Right ventricle myocardium superior (tissue), 1 donor: ENCODE results near the gene MMP23B. TPM values are rescaled to one million over a fixed set of nuclear protein-coding genes. Genes with fewer than 3 reads are reported as not detected.
"Not testable (repeated sequence)": the region's sequence is repeated elsewhere in the genome, so short reads cannot be mapped to it uniquely, and the experiment has no call there.

Experiments
- ATAC-seq: fragments of 200-7000 bp; cut with Tn5 transposase; one replicate; pipeline ENCODE4 v1.9.1; 2020; ENCODE audit warnings: mild to moderate bottlenecking; ENCODE audit not compliant: poor library complexity
- DNase-seq: peaks from one replicate; pipeline ENCODE4 v3.0.0-alpha.2; 2020
- intact Hi-C: fragments of 100-400 bp; cut with DNase I; formaldehyde crosslinking; loops from one replicate; pipeline ENCODE4 v1.11.2; 2022
- total RNA-seq: library from RNA; stranded (reverse); fragmentation: NEBNext Ultra II Directional; extraction: Animal tissue kit (Norgen Biotek cat#: 25700); gene quantifications from one replicate; pipeline ENCODE4 v1.2.1, GENCODE V29; 2021
- donor health status: DM: no; HTN: yes; CAD: no; lungs with severe emphysema.

Gene MMP23B
- total RNA-seq, 1 donor from 2014 or later: 25.1 TPM

- intact Hi-C loops, DNase-seq: not testable (repeated sequence)
- ATAC-seq: peak; percentile 39
Observed at GRCh38 chr1:1647567-1648241, 15.7 kb downstream of the MMP23B start.

GRCh38 chr1:1648265-1648664, 16.3 kb downstream of the MMP23B start:
- intact Hi-C loops, DNase-seq: not testable (repeated sequence)
- peak; percentile 51 for ATAC-seq

DNA sequence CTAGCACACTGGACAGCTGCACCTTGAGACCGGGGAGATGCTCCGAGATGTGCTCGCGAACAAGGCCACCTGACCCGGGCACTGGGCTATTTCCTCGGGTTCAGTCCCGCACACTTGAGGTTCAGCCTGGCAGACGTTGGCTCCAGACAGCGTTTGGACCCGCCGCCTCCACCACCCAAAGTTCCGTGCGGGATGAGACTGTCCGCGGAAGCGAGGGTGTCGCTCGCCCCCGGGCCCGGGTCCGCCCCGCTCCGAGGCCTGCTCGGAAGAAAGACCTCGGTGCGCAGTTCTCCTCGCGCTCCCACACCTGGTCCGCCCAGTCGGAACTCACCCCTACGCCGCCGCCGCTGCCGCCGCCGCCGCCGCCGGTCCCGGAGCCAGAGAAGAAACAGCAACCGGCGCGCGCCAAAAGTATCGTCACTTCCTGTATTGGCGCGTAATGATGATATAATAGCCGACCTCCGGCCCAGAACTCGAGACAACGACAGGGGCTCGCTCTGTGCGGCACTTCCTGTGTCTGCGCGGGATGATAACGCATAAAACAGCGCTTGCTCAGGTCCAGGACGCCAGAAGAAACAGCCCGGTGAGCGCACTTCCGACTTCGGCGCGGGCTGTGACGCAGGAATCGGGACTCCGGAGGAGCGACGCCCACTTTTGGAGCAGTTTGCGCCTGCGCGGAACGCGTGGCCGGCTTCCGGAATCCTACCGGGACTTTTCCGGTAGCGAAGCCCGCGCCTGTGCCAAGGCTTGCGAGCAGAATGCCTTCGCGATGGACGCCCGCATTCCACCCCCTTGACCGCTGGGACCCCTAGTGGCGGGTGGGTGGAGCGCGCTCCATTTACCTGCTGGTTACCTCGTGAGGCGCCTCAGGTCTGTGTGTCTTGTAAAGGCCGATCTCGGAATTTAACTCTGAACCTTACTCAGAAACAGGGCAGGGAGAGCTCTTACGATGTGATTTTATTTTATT, 26.9 kb downstream of the MMP23B start, which contains the start of gene CDK11B:
Gene CDK11B (minus strand): TSS at position 422 of the 967 bp plus-strand sequence. CDS start 1,519 bp downstream, outside the sequence.
- ATAC-seq: peak; percentile 95
- intact Hi-C loops: not testable (repeated sequence)

GRCh38 chr1:1662392-1662791, 30.4 kb downstream of the MMP23B start:
- DNase-seq, intact Hi-C loops, ATAC-seq: not testable (repeated sequence)

More for the DNA sequence above, 26.9 kb downstream of the MMP23B start, which contains the start of gene CDK11B:
- peak; percentile 95 for DNase-seq

GRCh38 chr1:1662830-1663560, 31.0 kb downstream of the MMP23B start:
- ATAC-seq, DNase-seq, intact Hi-C loops: not testable (repeated sequence)

GRCh38 chr1:1664318-1664717, 32.3 kb downstream of the MMP23B start:
- ATAC-seq, DNase-seq, intact Hi-C loops: not testable (repeated sequence)

DNA sequence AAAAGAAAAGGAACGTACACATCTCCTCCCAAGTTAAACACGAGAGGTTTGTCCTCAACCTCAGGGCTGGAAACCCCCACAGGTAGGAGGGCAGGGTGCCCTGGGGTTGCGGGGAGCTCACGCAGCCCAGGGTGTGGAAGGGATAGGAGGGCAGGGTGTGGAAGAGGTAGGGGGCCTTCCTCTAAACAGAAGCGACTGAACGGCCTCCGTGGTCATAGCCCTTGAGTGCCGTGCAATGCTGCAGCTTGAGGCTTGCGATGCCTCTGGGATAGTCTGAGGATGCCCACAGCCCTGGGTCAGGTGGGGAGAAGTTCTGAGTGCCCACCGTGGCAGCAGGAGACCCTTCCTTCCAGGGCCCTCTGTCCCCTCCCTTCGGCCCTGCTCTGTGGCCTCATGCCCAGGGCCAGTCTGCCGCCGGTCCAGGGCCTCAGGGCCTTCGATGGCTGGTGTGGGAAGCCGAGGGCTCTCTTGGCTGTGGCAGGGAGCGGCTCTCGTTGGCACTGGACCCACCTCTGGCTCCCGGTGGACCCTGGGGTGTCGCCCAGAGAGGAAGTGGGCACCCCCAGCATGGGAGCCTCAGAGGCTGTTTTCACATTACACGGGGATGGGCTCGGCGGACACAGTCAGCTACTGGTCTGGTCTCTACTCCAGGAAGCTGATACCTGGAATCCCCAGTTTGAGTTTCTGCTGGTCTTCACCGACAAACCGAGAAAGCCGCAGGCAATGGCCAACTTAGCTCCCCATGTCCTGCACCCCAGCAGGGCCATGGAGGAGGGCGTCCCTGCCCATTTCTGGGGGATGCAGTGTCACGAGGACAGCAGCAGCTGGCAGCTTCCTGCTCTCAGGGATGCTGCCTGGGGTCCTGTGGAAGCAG, 33.2 kb downstream of the MMP23B start:
- intact Hi-C loops: loop anchor here (5.0 kb wide), 1 partner anchor 48 kb away; the partner anchor contains the start of gene MIB2
- no peak for ATAC-seq

GRCh38 chr1:1665815-1666251, 33.9 kb downstream of the MMP23B start:
- ATAC-seq: no peak
- intact Hi-C loops: loop anchor here (5.0 kb wide), 1 partner anchor 49 kb away; the partner anchor contains the start of gene MIB2
- DNase-seq: no peak

More for the DNA sequence above, 33.2 kb downstream of the MMP23B start:
- no peak for DNase-seq

DNA sequence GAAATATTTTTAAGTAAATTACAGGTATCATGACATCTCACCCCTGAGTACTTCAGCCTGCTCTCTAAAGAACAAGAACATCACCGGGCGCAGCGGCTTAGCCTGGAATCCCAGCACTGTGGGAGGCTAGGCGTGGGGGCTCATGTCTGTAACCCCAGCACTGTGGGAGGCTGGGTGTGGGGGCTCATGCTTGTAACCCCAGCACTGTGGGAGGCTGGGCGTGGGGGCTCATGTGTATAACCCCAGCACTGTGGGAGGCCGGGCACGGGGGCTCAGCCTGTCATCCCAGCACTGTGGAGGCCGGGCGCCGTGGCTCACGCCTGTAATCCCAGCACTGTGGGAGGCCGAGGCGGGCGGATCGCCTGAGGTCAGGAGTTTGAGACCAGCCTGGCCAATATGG, 34.6 kb downstream of the MMP23B start:
- no peak for DNase-seq
- intact Hi-C loops: loop anchor here (5.0 kb wide), 1 partner anchor 49 kb away; the partner anchor contains the start of gene MIB2
- no peak for ATAC-seq

DNA sequence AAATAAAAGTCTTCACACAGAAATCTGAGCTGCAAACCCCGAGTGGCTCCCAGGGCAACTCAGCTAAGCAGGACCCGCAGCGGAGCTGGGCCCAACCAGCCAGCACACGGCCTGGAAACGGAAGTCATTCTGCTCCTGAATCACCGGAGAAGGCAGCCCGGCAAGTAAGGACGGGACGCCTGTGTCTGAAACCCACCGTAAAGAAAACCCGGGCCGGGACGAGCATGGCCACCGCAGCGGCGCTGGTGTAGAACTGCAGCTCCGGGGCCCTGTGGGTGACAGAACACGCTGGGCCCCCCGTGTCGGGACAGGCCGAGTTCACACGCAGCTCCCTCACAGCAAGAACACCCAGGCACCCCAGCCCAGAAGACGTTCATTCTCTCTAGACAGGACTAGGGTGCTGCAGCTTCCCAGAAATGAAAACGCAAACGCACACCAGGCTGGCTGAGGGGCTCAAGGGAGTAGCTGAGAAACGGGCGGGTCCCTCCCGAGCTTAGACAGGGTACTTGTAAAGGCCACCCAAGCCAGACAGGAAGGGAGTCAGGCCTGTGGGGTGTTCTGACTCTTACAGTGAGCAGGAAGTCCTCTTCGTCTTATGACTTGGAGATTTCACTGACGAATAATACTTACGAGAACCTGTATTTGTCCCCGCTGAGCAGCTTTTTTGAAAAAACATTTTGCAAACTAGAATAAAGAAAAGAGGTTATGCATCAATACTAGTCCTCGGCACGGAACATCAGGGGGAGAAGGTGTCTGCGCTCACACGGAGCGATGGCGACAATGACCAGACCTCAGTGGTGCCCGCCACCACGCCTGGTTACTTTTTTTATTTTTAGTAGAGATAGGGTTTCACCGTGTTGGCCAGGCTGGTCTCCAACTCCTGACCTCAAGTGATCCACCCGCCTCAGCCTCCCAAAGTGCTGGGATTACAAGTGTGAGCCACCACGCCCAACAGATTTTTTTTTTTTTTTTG, 37.8 kb downstream of the MMP23B start:
- intact Hi-C loops: loop anchor here (5.0 kb wide), 1 partner anchor 52 kb away; the partner anchor contains the start of gene MIB2
- DNase-seq: no peak
- no peak for ATAC-seq

GRCh38 chr1:1670866-1671265, 38.9 kb downstream of the MMP23B start:
- DNase-seq: no peak
- ATAC-seq: no peak
- intact Hi-C loops: no loop called here

DNA sequence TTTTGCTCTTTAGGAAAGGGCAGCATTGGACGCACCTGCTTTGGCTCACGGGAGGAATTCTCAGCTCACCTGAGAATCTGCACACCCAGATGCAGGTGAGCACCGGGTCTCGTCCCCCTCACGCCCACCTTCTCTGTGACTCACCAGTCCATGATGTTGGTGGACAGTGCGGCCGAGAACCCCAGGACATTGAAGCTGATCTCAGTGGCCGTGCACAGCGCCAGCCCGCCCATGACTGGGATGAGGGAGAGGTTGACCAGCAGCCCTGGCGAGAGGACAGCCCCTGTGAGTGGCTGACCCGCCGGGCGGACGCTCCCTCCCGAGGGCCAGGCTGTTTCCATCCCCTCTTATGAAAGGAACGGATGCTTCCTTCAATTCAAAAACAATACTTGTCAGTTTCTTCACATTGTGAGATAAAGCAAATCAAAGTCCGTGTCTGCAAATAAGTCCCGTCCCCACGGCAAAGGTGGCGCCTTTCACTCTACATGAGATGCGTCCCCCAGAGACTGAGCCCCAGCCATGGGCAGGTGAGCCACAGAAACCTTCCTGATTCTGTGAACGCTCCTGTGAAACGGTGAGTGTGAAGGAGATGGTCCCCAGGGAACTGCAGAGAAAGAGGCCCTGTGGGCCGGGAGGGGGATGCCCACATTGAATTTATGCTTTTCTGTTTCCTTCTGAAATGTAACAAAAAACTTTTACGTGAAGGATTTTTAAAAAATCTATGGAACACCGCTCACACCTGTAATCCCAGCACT, 39.6 kb downstream of the MMP23B start:
- intact Hi-C loops: no loop called here
- DNase-seq: no peak
- ATAC-seq: no peak

DNA sequence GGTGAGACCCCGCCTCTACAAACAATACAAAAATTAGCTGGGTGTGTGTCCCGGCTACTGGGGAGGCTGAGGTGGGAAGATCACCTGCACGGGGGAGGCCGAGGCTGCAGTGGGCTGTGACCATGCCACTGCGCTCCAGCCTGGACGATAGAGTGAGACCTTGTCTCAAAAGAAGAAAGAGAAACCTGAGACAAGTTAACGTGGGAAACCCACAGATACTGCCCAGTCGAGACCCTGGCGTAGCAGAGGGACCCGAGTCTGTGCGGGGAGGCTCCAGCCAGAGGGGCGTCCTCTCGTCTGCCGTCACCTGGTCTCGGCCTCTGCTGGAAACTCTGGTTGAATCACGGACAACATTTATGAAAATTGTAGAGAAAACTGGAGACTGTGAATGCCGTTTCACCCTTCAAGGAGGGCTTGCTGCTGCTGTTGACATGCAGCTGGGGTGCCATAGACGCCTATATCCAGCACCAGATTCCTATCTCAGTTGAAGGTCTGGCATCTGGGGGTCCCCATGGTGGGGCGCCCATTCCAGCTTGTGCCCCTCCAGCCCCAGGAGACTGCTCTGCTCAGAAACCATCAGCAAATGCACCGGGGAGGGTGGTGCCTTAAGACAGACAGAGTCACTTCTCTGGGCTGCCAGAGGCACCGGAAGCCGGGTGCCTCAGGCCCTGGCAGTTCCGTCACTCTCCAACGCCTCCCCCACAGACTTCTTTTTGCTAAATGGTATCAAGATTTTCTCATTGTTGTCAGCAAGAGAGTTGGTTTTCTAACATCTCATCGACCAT, 40.4 kb downstream of the MMP23B start:
- no peak for DNase-seq
- ATAC-seq: no peak
- intact Hi-C loops: no loop called here

- ATAC-seq, intact Hi-C loops, DNase-seq: not testable (repeated sequence)
Observed at GRCh38 chr1:1674806-1675205, 42.8 kb downstream of the MMP23B start.

GRCh38 chr1:1675218-1675617, 43.2 kb downstream of the MMP23B start:
- DNase-seq, ATAC-seq, intact Hi-C loops: not testable (repeated sequence)
